Measurements from ENCODE around the gene CTNND2. TPM values are rescaled to one million over a fixed set of nuclear protein-coding genes. Genes with fewer than 3 reads are reported as not detected.

The CTNND2 gene
- total and polyA plus RNA-seq, 5 experiments from 2014 or later = not detected

GRCh38 chr5:11277323-11277722, 626.9 kb downstream of the CTNND2 start:
- no peak overlapping the region for H3K4me3 Mint-ChIP-seq
- peaks cover 0 to 9% (median 0%) of the 10 kb centered on the region in 9 donors for H3K9me3 Mint-ChIP-seq
- POLR2A ChIA-PET = no interaction called here
- peaks cover 4 to 13% (median 11%) of the 10 kb centered on the region in 5 donors for H3K27me3 Mint-ChIP-seq
- no peak for ATAC-seq
- H3K36me3 Mint-ChIP-seq = no peaks in the 10 kb centered on the region
- no peak for DNase-seq
- H3K27ac Mint-ChIP-seq = no peak overlapping the region
- H3K4me1 Mint-ChIP-seq = no peaks in the 10 kb centered on the region

GRCh38 chr5:11273180-11273903, 630.9 kb downstream of the CTNND2 start:
- POLR2A ChIA-PET = no interaction called here
- no peak overlapping the region for H3K4me3 Mint-ChIP-seq
- no peak for ATAC-seq

GRCh38 chr5:11269515-11269914, 634.7 kb downstream of the CTNND2 start:
- H3K4me1 Mint-ChIP-seq = no peaks in the 10 kb centered on the region
- no peaks in the 10 kb centered on the region for H3K36me3 Mint-ChIP-seq
- peaks cover 0 to 8% (median 3%) of the 10 kb centered on the region in 5 donors for H3K27me3 Mint-ChIP-seq
- no peak overlapping the region for H3K27ac Mint-ChIP-seq
- H3K9me3 Mint-ChIP-seq = no peaks in the 10 kb centered on the region
- H3K4me3 Mint-ChIP-seq = no peak overlapping the region
- POLR2A ChIA-PET = no interaction called here
- ATAC-seq (no peak), DNase-seq (no peak)

More at GRCh38 chr5:11273180-11273903, 630.9 kb downstream of the CTNND2 start:
- Mint-ChIP-seq H3K36me3 (no peaks in the 10 kb centered on the region), H3K27me3 (peaks cover 4 to 14% (median 9%) of the 10 kb centered on the region in 5 donors), H3K27ac (no peak overlapping the region), H3K4me1 (no peaks in the 10 kb centered on the region), H3K9me3 (no peaks in the 10 kb centered on the region)
- DNase-seq = no peak

GRCh38 chr5:11268891-11269290, 635.4 kb downstream of the CTNND2 start:
- Mint-ChIP-seq H3K4me1 (no peaks in the 10 kb centered on the region), H3K27ac (no peak overlapping the region), H3K36me3 (no peaks in the 10 kb centered on the region), H3K27me3 (peaks cover 0 to 5% (median 2%) of the 10 kb centered on the region in 5 donors), H3K9me3 (no peaks in the 10 kb centered on the region), H3K4me3 (no peak overlapping the region)
- ATAC-seq (no peak), DNase-seq (no peak)
- POLR2A ChIA-PET = no interaction called here

- POLR2A ChIA-PET = no interaction called here
- no peaks in the 10 kb centered on the region for H3K4me1 Mint-ChIP-seq
- no peak for ATAC-seq
Observed at GRCh38 chr5:11266331-11266730, 637.9 kb downstream of the CTNND2 start.

GRCh38 chr5:11261241-11261640, 643.0 kb downstream of the CTNND2 start:
- no peak overlapping the region for H3K27ac Mint-ChIP-seq
- DNase-seq (no peak), ATAC-seq (no peak)
- H3K36me3 Mint-ChIP-seq = peaks cover 0 to 2% (median 0%) of the 10 kb centered on the region in 3 donors
- H3K4me1 Mint-ChIP-seq = no peaks in the 10 kb centered on the region
- POLR2A ChIA-PET = no interaction called here
- H3K27me3 Mint-ChIP-seq = peaks cover 0 to 4% (median 0%) of the 10 kb centered on the region in 5 donors
- H3K9me3 Mint-ChIP-seq = no peaks in the 10 kb centered on the region
- H3K4me3 Mint-ChIP-seq = no peak overlapping the region

More at GRCh38 chr5:11266331-11266730, 637.9 kb downstream of the CTNND2 start:
- H3K27ac Mint-ChIP-seq = peak overlapping the region in 1 of 10 donors; percentile 49
- peaks cover 0 to 2% (median 0%) of the 10 kb centered on the region in 3 donors for H3K36me3 Mint-ChIP-seq
- no peaks in the 10 kb centered on the region for H3K9me3 Mint-ChIP-seq
- DNase-seq = no peak
- peaks cover 0 to 1% (median 0%) of the 10 kb centered on the region in 5 donors for H3K27me3 Mint-ChIP-seq
- no peak overlapping the region for H3K4me3 Mint-ChIP-seq

GRCh38 chr5:11258001-11258400, 646.2 kb downstream of the CTNND2 start:
- DNase-seq = no peak
- H3K4me1 Mint-ChIP-seq = no peaks in the 10 kb centered on the region

GRCh38 chr5:11252523-11252922, 651.7 kb downstream of the CTNND2 start:
- Mint-ChIP-seq H3K27ac (no peak overlapping the region), H3K27me3 (peaks cover 0 to 7% (median 0%) of the 10 kb centered on the region in 5 donors)
- POLR2A ChIA-PET = no interaction called here

More at GRCh38 chr5:11258001-11258400, 646.2 kb downstream of the CTNND2 start:
- H3K27me3 Mint-ChIP-seq = peaks cover 0 to 7% (median 0%) of the 10 kb centered on the region in 5 donors
- ATAC-seq = no peak
- no peaks in the 10 kb centered on the region for H3K9me3 Mint-ChIP-seq
- POLR2A ChIA-PET = no interaction called here
- H3K4me3 Mint-ChIP-seq = no peak overlapping the region
- peaks cover 0 to 2% (median 0%) of the 10 kb centered on the region in 3 donors for H3K36me3 Mint-ChIP-seq
- H3K27ac Mint-ChIP-seq = no peak overlapping the region

GRCh38 chr5:11252075-11252474, 652.2 kb downstream of the CTNND2 start:
- no peaks in the 10 kb centered on the region for H3K4me1 Mint-ChIP-seq
- POLR2A ChIA-PET = no interaction called here
- no peaks in the 10 kb centered on the region for H3K9me3 Mint-ChIP-seq
- no peak for DNase-seq
- no peak for ATAC-seq
- H3K36me3 Mint-ChIP-seq = no peaks in the 10 kb centered on the region
- no peak overlapping the region for H3K4me3 Mint-ChIP-seq
- peaks cover 0 to 7% (median 0%) of the 10 kb centered on the region in 5 donors for H3K27me3 Mint-ChIP-seq
- no peak overlapping the region for H3K27ac Mint-ChIP-seq

More at GRCh38 chr5:11252523-11252922, 651.7 kb downstream of the CTNND2 start:
- no peaks in the 10 kb centered on the region for H3K4me1 Mint-ChIP-seq
- no peak for DNase-seq
- no peaks in the 10 kb centered on the region for H3K9me3 Mint-ChIP-seq
- no peaks in the 10 kb centered on the region for H3K36me3 Mint-ChIP-seq
- ATAC-seq = no peak
- no peak overlapping the region for H3K4me3 Mint-ChIP-seq

- DNase-seq (no peak), ATAC-seq (no peak)
- POLR2A ChIA-PET = no interaction called here
- Mint-ChIP-seq H3K27ac (no peak overlapping the region), H3K36me3 (no peaks in the 10 kb centered on the region), H3K9me3 (no peaks in the 10 kb centered on the region), H3K4me3 (no peak overlapping the region), H3K27me3 (peaks cover 0 to 8% (median under 1%) of the 10 kb centered on the region in 5 donors), H3K4me1 (no peaks in the 10 kb centered on the region)
Observed at GRCh38 chr5:11251247-11251646, 653.0 kb downstream of the CTNND2 start.

- DNase-seq (no peak), ATAC-seq (no peak)
- POLR2A ChIA-PET = no interaction called here
- Mint-ChIP-seq H3K4me3 (no peak overlapping the region), H3K4me1 (no peaks in the 10 kb centered on the region), H3K27me3 (peaks cover 0 to 7% (median 1%) of the 10 kb centered on the region in 5 donors), H3K36me3 (no peaks in the 10 kb centered on the region), H3K27ac (no peak overlapping the region), H3K9me3 (no peaks in the 10 kb centered on the region)
Observed at GRCh38 chr5:11248966-11249365, 655.3 kb downstream of the CTNND2 start.

GRCh38 chr5:11247224-11247623, 657.0 kb downstream of the CTNND2 start:
- no peak overlapping the region for H3K27ac Mint-ChIP-seq
- H3K9me3 Mint-ChIP-seq = no peaks in the 10 kb centered on the region
- POLR2A ChIA-PET = no interaction called here
- H3K4me3 Mint-ChIP-seq = no peak overlapping the region
- H3K36me3 Mint-ChIP-seq = no peaks in the 10 kb centered on the region
- H3K27me3 Mint-ChIP-seq = peaks cover 0 to 7% (median 3%) of the 10 kb centered on the region in 5 donors
- no peaks in the 10 kb centered on the region for H3K4me1 Mint-ChIP-seq
- DNase-seq = no peak
- ATAC-seq = no peak

GRCh38 chr5:11240293-11241190, 663.7 kb downstream of the CTNND2 start:
- H3K4me3 Mint-ChIP-seq = no peak overlapping the region
- no peaks in the 10 kb centered on the region for H3K36me3 Mint-ChIP-seq
- DNase-seq = no peak
- peaks cover 0 to 19% (median 0%) of the 10 kb centered on the region in 9 donors for H3K9me3 Mint-ChIP-seq
- H3K27me3 Mint-ChIP-seq = peaks cover 0 to 16% (median 2%) of the 10 kb centered on the region in 5 donors
- peaks cover 0 to 8% (median 2%) of the 10 kb centered on the region in 4 donors for H3K4me1 Mint-ChIP-seq
- H3K27ac Mint-ChIP-seq = peak overlapping the region in 1 of 10 donors; percentile 41
- POLR2A ChIA-PET = no interaction called here
- no peak for ATAC-seq
